K562 (cell line): Measurements from ENCODE around the gene PPP1R14C. TPM values are rescaled to one million over a fixed set of nuclear protein-coding genes. Genes with fewer than 3 reads are reported as not detected.

ENCODE experiments used
- CBX3 ChIP-seq, 2 experiments: IDR thresholded peaks; 1 replicate in 1 of 2; 2 replicates in 1 of 2; pipeline ENCODE4 v1.6.1; 2012; ENCODE audit warnings: inconsistent platforms in 2 of 2, low read length in 2 of 2, borderline replicate concordance in 1 of 2, control low read depth in 1 of 2
- DEAF1 ChIP-seq: fragments of 450-650 bp; formaldehyde crosslinking; IDR thresholded peaks from 2 replicates; pipeline ENCODE4 v1.4.0; 2020; ENCODE audit warnings: mild to moderate bottlenecking, moderate library complexity
- E2F4 ChIP-seq: sonication (generic); formaldehyde crosslinking; IDR thresholded peaks from 2 replicates; pipeline ENCODE4 v1.8.0; 2022; ENCODE audit warnings: mild to moderate bottlenecking, low read depth, missing genetic modification reagents
- E4F1 ChIP-seq: fragments of 250-450 bp; sonication (Bioruptor Pico); IDR thresholded peaks from 2 replicates; pipeline ENCODE4 v1.5.0; 2021; ENCODE audit warnings: mild to moderate bottlenecking, borderline replicate concordance
- GMEB1 ChIP-seq: fragments of 250-450 bp; sonication (Bioruptor Pico); IDR thresholded peaks from 2 replicates; pipeline ENCODE4 v1.4.0; 2020; ENCODE audit warnings: mild to moderate bottlenecking
- ILF3 ChIP-seq: fragments of 450-650 bp; IDR thresholded peaks from 2 replicates; pipeline ENCODE4 v1.6.1; 2018; ENCODE audit warnings: antibody characterized with exemption, mild to moderate bottlenecking, moderate library complexity, borderline replicate concordance
- KAT8 ChIP-seq: fragments of 450-650 bp; IDR thresholded peaks from 2 replicates; pipeline ENCODE4 v1.6.1; 2016; ENCODE audit warnings: low read depth, mild to moderate bottlenecking
- MAFG ChIP-seq: fragments of 450-650 bp; conservative IDR thresholded peaks from 2 replicates; pipeline ENCODE4 v1.6.1; 2016; ENCODE audit warnings: missing genetic modification characterization, missing compliant biosample characterization
- MXD1 ChIP-seq: fragments of 250-450 bp; sonication (Bioruptor Pico); IDR thresholded peaks from 2 replicates; pipeline ENCODE4 v1.8.0; 2021; ENCODE audit warnings: borderline replicate concordance, mild to moderate bottlenecking, moderate library complexity; ENCODE audit not compliant: poor library complexity, severe bottlenecking
- NEUROD1 ChIP-seq: fragments of 150-350 bp; IDR thresholded peaks from 2 replicates; pipeline ENCODE4 v1.6.1; 2014; ENCODE audit warnings: borderline replicate concordance, low read length, low read depth; ENCODE audit not compliant: partially characterized antibody
- NFIX ChIP-seq: fragments of 250-450 bp; sonication (Bioruptor Pico); IDR thresholded peaks from 2 replicates; pipeline ENCODE4 v1.4.0; 2020; ENCODE audit warnings: low read depth, mild to moderate bottlenecking, moderate library complexity
- POLR3A ChIP-seq: IDR thresholded peaks from 2 replicates; pipeline ENCODE4 v1.6.1; 2011; ENCODE audit warnings: borderline replicate concordance, mild to moderate bottlenecking, moderate library complexity; ENCODE audit not compliant: insufficient read length, insufficient read depth; ENCODE audit errors: extremely low read depth
- PTBP1 ChIP-seq: fragments of 200-400 bp; formaldehyde crosslinking; IDR thresholded peaks from 2 replicates; pipeline ENCODE4 v1.6.1; 2017; ENCODE audit warnings: low read depth, low read length
- SNIP1 ChIP-seq: fragments of 450-650 bp; IDR thresholded peaks from 2 replicates; pipeline ENCODE4 v1.7.1; 2017; ENCODE audit warnings: low read depth, mild to moderate bottlenecking
- XRCC4 ChIP-seq: IDR thresholded peaks from one replicate; pipeline ENCODE4 v1.6.1; 2011; ENCODE audit not compliant: insufficient read depth, insufficient read length; ENCODE audit errors: extremely low read depth
- ZNF165 ChIP-seq: fragments of 250-450 bp; sonication (Bioruptor Pico); IDR thresholded peaks from 2 replicates; pipeline ENCODE4 v1.4.0; 2020; ENCODE audit warnings: borderline replicate concordance
- ZNF197 ChIP-seq: fragments of 200-800 bp; sonication (Bioruptor generic); IDR thresholded peaks from 2 replicates; pipeline ENCODE4 v1.6.1; 2016; ENCODE audit warnings: low read depth, missing genetic modification characterization, missing compliant biosample characterization
- ZNF354B ChIP-seq: fragments of 250-450 bp; sonication (Bioruptor Pico); IDR thresholded peaks from 2 replicates; pipeline ENCODE4 v1.4.0; 2020
- polyA plus RNA-seq, 8 experiments: library from polyadenylated mRNA; depleted of rRNA in 4 of 8; stranded (reverse) in 5 of 8; unstranded in 3 of 8; fragments of >200 nt; fragmentation: Nextera tagmentation in 2 of 8; fragmentation: Illumina TruSeq in 1 of 8; extraction: Ambion mirVana in 2 of 8; extraction: Trizol in 1 of 8; gene quantifications; 2 replicates each; pipeline versions ENCODE4 v1.2.1 to v1.2.3, GENCODE V29; 2011 to 2014; ENCODE audit warnings: inconsistent platforms in 1 of 8, missing spikeins in 1 of 8
- total RNA-seq, 7 experiments: library from RNA; depleted of rRNA in 6 of 7; stranded (reverse); fragments of >200 nt in 6 of 7; fragmentation: Illumina TruSeq in 2 of 7; extraction: Trizol in 2 of 7; gene quantifications; 2 replicates each; pipeline versions ENCODE4 v1.2.1 to v1.2.3, GENCODE V29; 2011 to 2021; ENCODE audit warnings: low replicate concordance in 1 of 7
- TF ChIP-seq, protein P1 (sequence below): sonication (generic); formaldehyde crosslinking; IDR thresholded peaks from 2 replicates; pipeline ENCODE4 v1.9.0; 2022; ENCODE audit warnings: mild to moderate bottlenecking, missing genetic modification reagents

Gene PPP1R14C
- total and polyA plus RNA-seq, 9 of the 15 experiments (the other 6 are each of a cell fraction or from before 2014, with no cell fraction given): 4.5 to 16.6 (median 11.9) TPM

DNA sequence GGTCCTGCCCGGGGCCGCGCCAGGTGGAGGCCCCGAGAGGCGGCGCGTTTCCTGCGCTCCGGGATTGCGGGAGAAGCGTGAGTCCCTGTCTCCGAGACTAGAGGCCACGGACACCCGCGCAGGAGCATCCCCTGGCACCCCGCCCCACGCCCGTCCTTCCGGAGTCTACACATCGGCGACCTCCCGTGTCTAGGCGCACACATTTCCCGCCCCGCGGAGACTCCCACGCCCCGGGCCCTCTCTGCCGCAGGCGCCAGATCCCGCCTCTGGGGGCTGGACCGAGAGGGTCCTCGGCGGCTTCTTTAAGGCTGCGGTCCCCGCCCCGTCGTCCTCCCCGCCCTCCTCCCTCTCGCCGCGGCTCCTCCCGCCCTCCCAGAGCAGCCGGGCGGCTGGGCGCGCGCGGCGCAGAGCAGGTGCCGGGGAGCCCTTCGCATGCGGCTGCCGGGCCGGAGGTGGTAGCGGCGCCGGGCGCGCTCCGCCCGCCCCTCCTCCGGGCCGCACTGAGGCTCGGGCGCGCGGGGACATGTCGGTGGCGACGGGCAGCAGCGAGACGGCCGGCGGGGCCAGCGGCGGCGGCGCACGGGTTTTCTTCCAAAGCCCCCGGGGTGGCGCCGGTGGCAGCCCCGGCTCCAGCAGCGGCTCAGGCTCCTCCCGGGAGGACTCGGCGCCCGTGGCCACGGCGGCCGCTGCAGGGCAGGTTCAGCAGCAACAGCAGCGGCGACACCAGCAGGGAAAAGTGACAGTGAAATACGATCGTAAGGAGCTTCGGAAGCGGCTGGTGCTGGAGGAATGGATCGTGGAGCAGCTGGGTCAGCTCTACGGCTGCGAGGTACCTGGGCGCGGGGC, at the start of gene PPP1R14C (continued):
- TF ChIP-seq NFIX (CRISPR knock-in tag): no peak
- TF ChIP-seq E2F4: peak; percentile 15; the same call in 1 of the 2 replicates
- no peak for TF ChIP-seq DEAF1
- no peak for TF ChIP-seq CBX3 (IDR thresholded peaks at IDR 0.05; ENCODE audit: borderline replicate concordance in 1 of 2, low read length in 2 of 2)
- TF ChIP-seq E4F1: no peak
- TF ChIP-seq ILF3: no peak
- TF ChIP-seq ZNF354B (CRISPR knock-in tag): no peak
- no peak for TF ChIP-seq GMEB1
- no peak for TF ChIP-seq ZNF165 (CRISPR knock-in tag)
- no peak for TF ChIP-seq XRCC4
- no peak for TF ChIP-seq SNIP1
- TF ChIP-seq, protein P1, sequence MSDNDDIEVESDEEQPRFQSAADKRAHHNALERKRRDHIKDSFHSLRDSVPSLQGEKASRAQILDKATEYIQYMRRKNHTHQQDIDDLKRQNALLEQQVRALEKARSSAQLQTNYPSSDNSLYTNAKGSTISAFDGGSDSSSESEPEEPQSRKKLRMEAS (CRISPR knock-in tag): peak; percentile 92
- no peak for TF ChIP-seq MAFG (tag)
- TF ChIP-seq MXD1 (CRISPR knock-in tag): no peak
- no peak for TF ChIP-seq NEUROD1
- no peak for TF ChIP-seq POLR3A
- TF ChIP-seq KAT8: no peak
- no peak for TF ChIP-seq ZNF197 (CRISPR knock-in tag)
- TF ChIP-seq PTBP1: no peak
